HG02610 (cell line): ENCODE measurements around the gene PEX5.
A peak's percentile ranks its signal among the peaks of the same experiment; 100 is the strongest.
"Not testable (repeated sequence)": the region's sequence is repeated elsewhere in the genome, so short reads cannot be mapped to it uniquely, and the experiment has no call there.

Source experiments
- ATAC-seq: cut with Tn5 transposase; IDR thresholded peaks from one replicate; pipeline ENCODE4 v1.9.1; 2021; ENCODE audit warnings: mild to moderate bottlenecking, moderate library complexity; ENCODE audit not compliant: unreplicated experiment

The PEX5 gene

GRCh38 chr12:7158781-7159609 lies 30.5 kb upstream of the PEX5 start:
- ATAC-seq: no peak

DNA sequence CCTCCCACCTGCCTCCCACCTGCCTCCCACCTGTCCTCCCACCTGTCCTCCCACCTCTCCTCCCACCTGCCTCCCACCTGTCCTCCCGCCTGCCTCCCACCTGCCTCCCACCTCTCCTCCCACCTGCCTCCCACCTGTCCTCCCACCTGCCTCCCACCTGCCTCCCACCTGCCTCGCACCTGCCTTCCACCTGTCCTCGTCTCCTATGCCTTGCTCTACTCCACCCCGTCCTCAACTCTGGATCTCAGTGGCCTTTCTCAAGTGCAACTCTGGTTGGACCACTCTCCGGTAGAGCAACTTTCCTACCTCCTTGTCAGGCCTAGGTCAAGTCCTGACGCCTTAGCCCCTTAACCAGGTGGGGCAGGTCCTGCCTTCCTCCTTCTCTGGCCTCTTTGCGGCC lies 29.3 kb upstream of the PEX5 start:
- ATAC-seq: no peak

DNA sequence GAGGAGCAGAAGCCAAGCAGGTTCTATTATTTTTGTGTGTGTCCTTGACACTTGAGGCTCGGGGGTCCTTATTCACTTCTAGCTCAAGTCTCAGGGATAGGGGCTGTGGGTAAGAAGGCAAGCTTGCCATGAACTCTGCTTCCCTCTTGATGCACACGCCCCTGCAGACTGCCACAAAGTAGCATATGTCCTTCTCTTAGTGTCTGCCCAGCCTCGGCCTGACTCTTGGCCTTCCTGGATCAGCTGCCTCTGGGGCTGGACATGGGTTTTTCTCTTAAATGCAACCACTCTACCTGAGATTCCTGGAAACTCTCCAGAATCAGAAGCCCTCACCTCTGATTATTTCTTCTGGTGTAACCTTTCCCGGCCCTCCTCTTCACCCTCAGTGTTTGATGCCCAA lies 28.2 kb upstream of the PEX5 start:
- no peak for ATAC-seq

DNA sequence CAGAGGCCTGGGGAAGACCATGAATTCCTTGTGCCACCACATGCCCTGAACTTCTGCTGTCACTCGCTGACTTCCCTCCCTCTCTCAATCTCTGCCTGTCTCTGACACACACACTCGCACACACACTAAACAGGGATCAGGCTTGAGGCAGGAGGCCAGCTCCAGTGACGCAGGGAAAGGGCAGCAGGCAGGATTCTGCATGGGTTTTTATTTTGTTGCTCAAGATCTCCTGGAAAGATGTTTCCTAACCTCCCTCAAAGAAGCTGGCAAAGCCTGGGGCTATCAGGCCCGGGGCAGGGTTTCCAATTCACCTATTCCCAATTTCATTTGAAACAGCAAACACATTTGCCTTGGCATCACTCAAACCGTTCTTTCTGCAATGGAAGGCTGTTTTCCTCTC lies 27.7 kb upstream of the PEX5 start:
- ATAC-seq: no peak

DNA sequence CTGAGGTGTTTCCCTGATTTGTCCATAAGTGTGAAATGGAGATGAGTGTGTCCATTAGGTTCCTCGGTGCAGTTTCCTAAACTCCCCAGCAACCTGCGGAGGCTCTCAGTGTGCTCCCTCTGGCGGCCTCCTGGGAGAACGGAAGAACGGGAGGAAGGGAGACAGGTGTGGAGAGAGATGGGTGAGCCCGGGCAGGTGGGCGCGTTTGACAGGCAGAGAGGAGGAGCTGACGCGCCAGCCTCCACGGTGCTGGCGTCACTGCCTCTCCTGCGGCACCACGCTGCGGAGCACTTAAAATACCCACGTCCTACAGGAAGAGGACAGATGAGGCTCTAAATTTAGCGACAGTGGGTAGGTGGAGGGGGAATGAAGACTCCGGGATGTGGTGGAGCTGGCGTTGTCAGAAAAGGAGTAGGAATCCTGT lies 26.8 kb upstream of the PEX5 start:
- ATAC-seq: no peak

GRCh38 chr12:7169951-7170350 lies 19.5 kb upstream of the PEX5 start:
- no peak for ATAC-seq

DNA sequence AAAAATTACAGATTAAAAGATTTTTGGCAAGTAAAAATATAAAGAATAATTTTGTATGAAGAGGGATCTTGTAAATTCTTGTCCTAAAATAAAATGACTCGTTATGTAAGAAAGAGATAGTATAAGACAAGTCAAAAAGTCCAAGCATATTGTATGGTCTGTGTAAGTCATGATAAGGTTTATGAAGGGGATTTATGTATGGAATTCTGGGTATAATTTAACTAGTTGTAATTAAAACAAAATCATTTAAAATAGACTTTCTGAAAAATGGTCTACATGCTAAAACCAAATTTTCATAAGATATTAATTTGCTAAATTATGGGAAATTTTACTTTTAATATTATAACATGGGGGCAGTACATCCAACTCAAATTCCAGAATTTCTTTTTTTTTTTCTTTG lies 17.6 kb upstream of the PEX5 start:
- ATAC-seq: no peak

DNA sequence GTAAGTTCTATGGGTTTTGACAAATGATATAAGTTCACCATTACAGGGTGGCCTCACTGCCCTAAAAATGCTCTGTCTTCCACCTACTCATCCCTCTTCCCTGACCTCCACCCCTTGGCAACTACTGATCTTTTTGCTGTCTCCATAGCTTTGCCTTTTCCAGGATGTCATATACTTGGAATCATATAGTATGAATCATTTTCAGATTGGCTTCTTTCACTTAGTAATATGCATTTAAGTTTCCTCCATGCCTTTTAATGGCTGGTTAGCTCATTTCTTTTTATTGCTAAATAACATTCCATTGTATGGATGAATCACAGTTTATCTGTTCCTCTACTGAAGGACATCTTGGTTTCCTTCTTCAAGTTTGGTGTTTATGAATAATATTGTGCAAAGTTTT lies 14.0 kb upstream of the PEX5 start:
- ATAC-seq: no peak

GRCh38 chr12:7176595-7176994 lies 12.9 kb upstream of the PEX5 start:
- no peak for ATAC-seq

DNA sequence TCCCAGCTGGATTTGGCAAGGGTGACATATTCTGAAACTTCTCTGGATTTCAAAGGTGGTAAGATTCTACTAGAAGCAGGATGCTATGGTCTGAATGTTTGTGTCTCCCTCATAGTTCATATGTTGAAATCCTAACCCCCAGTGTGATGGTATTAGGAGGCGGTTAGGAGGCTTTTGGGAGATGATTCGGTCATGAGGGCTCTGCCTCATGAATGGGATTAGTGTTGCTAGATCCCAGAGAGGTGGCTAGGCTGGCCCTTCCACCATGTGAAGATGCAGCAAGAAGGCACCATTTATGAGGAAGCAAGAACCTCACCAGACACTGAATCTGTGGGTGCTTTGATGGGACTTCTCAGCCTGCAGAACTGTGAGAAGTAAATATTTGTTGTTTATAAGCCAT lies 11.0 kb upstream of the PEX5 start:
- no peak for ATAC-seq

- ATAC-seq: no peak
Measured at GRCh38 chr12:7180685-7181084, 8.8 kb upstream of the PEX5 start.

DNA sequence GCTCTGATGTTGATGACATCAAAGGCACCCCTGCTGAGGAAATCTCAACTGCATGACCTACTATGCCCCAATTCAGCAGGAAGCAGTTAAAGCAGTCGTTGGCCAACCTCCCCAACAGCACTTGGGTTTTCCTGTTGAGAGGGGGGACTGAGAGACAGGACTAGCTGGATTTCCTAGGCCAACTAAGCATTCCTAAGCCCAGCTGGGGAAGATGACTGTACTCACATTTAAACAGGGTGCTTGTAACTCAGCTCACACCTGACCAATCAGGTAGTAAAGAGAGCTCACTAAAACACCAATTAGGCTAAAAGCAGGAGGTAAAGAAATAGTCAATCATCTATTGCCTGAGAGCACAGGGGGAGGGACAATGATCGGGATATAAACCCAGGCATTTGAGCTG lies 3.4 kb upstream of the PEX5 start:
- not testable (repeated sequence) for ATAC-seq

- ATAC-seq: peak; percentile 49
Measured at GRCh38 chr12:7188562-7189397, 706 bp upstream of the PEX5 start.

DNA sequence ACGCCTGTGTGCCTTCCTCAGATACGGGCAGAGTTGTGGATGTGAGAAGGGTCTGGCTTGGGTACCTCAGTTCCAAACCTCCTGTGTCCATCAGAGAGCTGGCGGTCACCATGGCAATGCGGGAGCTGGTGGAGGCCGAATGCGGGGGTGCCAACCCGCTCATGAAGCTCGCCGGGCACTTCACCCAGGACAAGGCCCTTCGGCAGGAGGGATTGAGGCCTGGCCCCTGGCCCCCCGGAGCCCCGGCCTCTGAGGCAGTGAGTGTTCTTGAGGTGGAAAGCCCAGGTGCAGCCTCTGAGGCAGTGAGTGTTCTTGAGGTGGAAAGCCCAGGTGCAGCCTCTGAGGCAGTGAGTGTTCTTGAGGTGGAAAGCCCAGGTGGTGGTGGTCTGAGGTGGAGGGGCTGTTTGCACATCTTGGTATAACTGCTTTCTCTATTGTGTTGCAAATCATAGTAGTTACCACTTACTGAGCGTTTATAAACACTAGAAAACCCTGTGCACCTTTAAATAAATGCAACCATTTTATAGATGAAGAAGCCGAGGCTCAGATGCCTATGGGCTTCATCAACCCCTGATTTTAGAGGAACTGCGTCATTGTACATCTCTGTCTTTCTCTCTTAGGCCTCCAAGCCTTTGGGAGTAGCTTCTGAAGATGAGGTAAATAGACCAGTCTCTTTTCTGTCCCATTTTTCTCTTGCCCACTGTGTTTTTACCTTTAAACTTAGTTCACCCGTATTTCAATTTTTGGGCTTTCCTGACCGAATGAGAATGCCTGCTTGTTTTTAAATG lies 976 bp downstream of the PEX5 start:
- ATAC-seq: no peak

DNA sequence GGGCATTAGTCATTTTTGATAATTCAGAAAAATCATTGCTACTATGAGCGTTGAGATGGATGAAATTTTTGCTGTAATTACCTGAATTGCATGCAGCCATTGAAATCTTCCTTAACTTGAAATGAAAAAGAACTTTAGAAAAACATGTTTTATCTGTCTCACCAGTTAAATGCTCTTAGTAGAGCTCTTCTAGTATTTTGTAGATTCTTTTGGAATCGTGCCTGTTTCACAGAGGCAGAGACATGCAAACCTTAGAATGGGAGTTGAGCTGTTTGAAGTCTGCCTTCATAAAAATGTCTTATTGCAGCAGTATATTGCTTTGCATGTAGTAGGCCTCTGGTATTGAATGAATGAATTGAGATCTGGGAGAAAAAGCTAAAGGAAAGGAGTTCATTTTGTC lies 4.2 kb downstream of the PEX5 start:
- no peak for ATAC-seq

DNA sequence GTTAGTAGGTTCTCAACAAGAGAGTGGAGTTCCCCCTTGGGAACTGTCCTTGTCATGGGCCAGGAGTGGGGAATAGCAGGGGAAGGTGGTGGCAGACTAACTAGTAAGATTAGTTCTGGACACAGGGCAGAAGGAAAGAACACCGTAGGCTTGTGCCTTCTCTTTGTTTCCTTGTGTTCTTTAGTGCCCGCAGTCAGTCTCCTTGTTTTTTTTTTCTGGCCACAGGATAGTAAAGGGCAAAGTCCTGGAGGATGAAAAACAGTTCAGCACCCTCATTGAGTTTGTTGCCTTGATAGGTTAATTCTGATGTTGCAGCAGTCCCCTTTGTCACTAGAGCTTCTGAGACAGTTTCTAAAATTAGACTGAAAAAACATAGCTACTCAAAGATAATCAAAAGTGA lies 8.4 kb downstream of the PEX5 start:
- no peak for ATAC-seq

DNA sequence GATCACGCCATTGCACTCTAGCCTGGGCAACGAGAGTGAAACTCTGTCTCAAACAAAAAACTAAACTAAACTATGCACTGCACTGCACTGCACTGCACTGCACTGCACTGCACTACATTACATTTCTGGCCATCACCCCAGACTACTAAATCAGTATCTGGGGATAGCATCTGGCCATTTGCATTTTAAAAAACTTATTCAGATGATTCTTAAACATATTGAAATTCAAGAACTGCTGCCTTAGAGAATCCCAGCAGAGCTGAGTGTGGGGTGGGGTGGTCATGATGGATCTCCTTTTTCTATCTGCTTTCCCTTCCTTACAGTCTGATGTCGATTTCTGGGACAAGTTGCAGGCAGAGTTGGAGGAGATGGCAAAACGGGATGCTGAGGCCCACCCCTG lies 13.6 kb downstream of the PEX5 start:
- ATAC-seq: no peak

- no peak for ATAC-seq
Measured at GRCh38 chr12:7205091-7205490, 15.6 kb downstream of the PEX5 start.

GRCh38 chr12:7206691-7207090 lies 17.2 kb downstream of the PEX5 start:
- ATAC-seq: no peak

DNA sequence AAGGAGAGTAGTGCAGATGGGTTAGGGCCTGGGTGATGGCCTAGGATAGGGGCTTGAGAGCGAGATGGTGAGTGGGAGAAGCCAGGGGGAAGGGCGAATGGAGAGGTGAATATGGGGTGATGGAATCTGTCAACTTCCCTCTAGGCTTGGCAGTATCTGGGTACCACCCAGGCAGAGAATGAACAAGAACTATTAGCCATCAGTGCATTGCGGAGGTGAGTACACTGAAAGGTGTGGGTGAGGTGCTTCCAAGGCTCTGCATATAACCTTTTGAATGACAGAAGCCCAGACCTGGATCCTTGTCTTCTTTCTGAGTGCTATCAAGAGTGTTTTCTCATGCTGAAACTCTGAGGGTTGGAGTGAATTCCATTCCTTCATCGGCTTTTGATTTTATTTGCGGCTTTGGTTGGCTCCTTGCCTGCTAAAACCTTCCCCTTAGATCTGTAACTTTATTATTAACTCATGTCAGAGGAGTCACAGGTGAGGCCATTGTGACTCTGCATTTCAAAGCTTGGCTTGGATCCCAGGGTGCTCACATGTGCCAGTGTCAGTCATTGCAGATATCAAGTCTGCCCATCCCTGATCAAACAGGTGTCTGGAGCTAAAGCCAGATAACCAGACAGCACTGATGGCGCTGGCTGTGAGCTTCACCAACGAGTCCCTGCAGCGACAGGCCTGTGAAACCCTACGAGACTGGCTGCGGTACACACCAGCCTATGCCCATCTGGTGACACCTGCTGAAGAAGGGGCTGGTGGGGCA lies 18.6 kb downstream of the PEX5 start:
- ATAC-seq: no peak

GRCh38 chr12:7209958-7210357 lies 20.5 kb downstream of the PEX5 start:
- ATAC-seq: no peak
